ENCODE data around the gene SLC47A1.
A peak's percentile ranks its signal among the peaks of the same experiment; 100 is the strongest.
"Not testable (repeated sequence)": the region's sequence is repeated elsewhere in the genome, so short reads cannot be mapped to it uniquely, and the experiment has no call there.

The SLC47A1 gene

GRCh38 chr17:19565817-19566575, 32.3 kb downstream of the SLC47A1 start:
- no peaks in the 10 kb centered on the region for H3K4me1 Mint-ChIP-seq

DNA sequence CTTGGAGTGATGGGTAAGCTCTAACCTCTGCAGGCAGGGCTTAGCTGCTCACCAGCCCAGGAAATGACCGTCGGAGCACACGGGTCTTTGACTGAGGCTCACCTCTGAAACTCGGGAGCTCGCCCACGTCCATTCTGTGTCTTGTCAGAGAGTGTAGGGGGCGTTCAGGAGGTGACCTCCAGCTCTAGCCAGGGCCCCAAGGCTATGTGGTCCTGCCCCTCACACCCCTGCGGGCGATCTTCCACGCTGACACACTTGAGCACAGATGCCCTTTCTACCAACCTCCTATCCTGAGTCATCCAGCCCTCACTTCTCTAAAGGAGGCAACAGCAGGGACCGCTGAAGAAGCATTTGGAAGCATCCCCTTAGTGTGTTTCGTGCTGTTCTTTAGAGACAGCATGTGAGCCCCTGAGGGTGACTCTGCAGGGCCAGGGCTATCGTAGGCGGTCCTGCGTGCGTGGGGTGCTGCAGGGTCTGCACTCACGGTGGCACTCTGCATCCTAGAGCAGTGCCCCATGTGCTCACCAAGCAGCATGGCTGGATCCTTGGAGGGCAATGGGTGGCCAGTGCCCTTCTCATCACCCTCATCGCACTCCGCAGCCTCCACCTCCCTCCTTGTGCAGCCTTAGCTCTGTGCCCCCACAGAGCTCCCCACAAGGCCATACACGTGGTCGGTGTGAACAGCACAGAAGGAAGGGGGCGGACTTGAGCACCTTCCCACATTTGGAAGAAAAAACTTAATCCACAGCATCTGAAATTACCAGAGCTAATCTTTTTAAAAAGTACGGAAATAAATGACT, 33.8 kb downstream of the SLC47A1 start:
- Mint-ChIP-seq H3K9me3 (no peaks in the 10 kb centered on the region), H3K4me3 (no peak overlapping the region), H3K36me3 (no peaks in the 10 kb centered on the region), H3K4me1 (no peaks in the 10 kb centered on the region), H3K27ac (no peak overlapping the region)
- ATAC-seq (no peak), DNase-seq (ENCODE audit: low spot score in 2 of 2) (no peak)

More at GRCh38 chr17:19565817-19566575, 32.3 kb downstream of the SLC47A1 start:
- DNase-seq (ENCODE audit: low spot score in 2 of 2), result no peak
- no peak overlapping the region for H3K4me3 Mint-ChIP-seq
- ATAC-seq, result no peak
- no peak overlapping the region for H3K27ac Mint-ChIP-seq
- no peaks in the 10 kb centered on the region for H3K9me3 Mint-ChIP-seq
- no peaks in the 10 kb centered on the region for H3K36me3 Mint-ChIP-seq

DNA sequence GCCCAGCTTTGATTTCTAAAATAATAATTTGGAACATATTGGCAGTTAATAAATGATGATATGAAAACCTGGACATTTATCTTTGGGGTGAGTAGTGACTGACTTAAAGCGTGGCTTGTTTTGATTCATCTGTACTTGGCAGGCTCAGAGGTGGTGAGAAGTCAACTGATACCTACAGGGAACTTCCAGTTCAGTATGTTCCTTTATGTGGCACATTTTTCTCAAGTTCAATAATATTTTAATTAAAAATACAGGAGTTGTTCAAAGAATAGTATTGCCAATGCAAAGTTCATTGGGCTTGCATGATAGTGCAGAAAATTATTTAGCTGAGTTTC, 34.3 kb downstream of the SLC47A1 start:
- ATAC-seq (no peak), DNase-seq (ENCODE audit: low spot score in 2 of 2) (no peak)
- no peaks in the 10 kb centered on the region for H3K9me3 Mint-ChIP-seq
- no peak overlapping the region for H3K27ac Mint-ChIP-seq
- no peak overlapping the region for H3K4me3 Mint-ChIP-seq
- H3K36me3 Mint-ChIP-seq, result no peaks in the 10 kb centered on the region
- no peaks in the 10 kb centered on the region for H3K4me1 Mint-ChIP-seq

- ATAC-seq (no peak), DNase-seq (ENCODE audit: low spot score in 2 of 2) (no peak)
- Mint-ChIP-seq H3K4me1 (no peaks in the 10 kb centered on the region), H3K36me3 (no peaks in the 10 kb centered on the region), H3K9me3 (no peaks in the 10 kb centered on the region), H3K4me3 (no peak overlapping the region), H3K27ac (no peak overlapping the region)
Measured at GRCh38 chr17:19569785-19570543, 36.3 kb downstream of the SLC47A1 start.

- ATAC-seq, result no peak
Measured at GRCh38 chr17:19570544-19571062, 36.9 kb downstream of the SLC47A1 start.

GRCh38 chr17:19573075-19573474, 39.4 kb downstream of the SLC47A1 start:
- Mint-ChIP-seq H3K4me3 (no peak overlapping the region), H3K4me1 (no peaks in the 10 kb centered on the region), H3K9me3 (no peaks in the 10 kb centered on the region), H3K36me3 (no peaks in the 10 kb centered on the region), H3K27ac (no peak overlapping the region)
- no peak for ATAC-seq
- DNase-seq (ENCODE audit: low spot score in 2 of 2), result no peak

More at GRCh38 chr17:19570544-19571062, 36.9 kb downstream of the SLC47A1 start:
- no peaks in the 10 kb centered on the region for H3K36me3 Mint-ChIP-seq
- no peaks in the 10 kb centered on the region for H3K4me1 Mint-ChIP-seq
- no peak for DNase-seq (ENCODE audit: low spot score in 2 of 2)
- H3K27ac Mint-ChIP-seq, result no peak overlapping the region
- H3K9me3 Mint-ChIP-seq, result no peaks in the 10 kb centered on the region
- no peak overlapping the region for H3K4me3 Mint-ChIP-seq

DNA sequence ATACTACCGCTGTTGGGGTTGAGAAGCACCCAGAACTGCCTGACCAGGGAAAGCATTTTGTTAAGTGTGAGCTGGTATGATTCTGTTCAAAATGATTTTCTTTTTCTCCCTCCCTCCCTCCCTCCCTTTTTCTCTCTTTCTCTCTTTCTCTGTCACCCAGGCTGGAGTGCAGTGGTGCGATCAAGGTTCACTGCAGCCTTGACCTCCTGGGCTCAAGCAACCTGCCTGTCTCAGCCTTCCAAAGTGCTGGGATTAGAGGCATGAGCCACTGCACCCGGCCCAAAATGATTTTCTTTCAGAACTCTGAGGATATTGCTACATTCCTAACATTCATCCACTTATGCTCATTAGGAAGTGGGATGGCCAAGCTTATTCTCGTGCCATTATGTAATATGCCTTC, 41.3 kb downstream of the SLC47A1 start:
- Mint-ChIP-seq H3K4me1 (no peaks in the 10 kb centered on the region), H3K4me3 (no peak overlapping the region), H3K27ac (no peak overlapping the region), H3K9me3 (no peaks in the 10 kb centered on the region), H3K36me3 (no peaks in the 10 kb centered on the region)
- ATAC-seq (no peak), DNase-seq (ENCODE audit: low spot score in 2 of 2) (no peak)

- no peak overlapping the region for H3K27ac Mint-ChIP-seq
- no peaks in the 10 kb centered on the region for H3K36me3 Mint-ChIP-seq
- ATAC-seq (no peak), DNase-seq (ENCODE audit: low spot score in 2 of 2) (no peak)
- H3K4me3 Mint-ChIP-seq, result no peak overlapping the region
- no peaks in the 10 kb centered on the region for H3K4me1 Mint-ChIP-seq
- H3K9me3 Mint-ChIP-seq, result no peaks in the 10 kb centered on the region
Measured at GRCh38 chr17:19578545-19578944, 44.9 kb downstream of the SLC47A1 start.

- ATAC-seq (no peak), DNase-seq (ENCODE audit: low spot score in 2 of 2) (no peak)
- no peaks in the 10 kb centered on the region for H3K9me3 Mint-ChIP-seq
- H3K36me3 Mint-ChIP-seq, result no peaks in the 10 kb centered on the region
- no peak overlapping the region for H3K27ac Mint-ChIP-seq
- H3K4me3 Mint-ChIP-seq, result no peak overlapping the region
- H3K4me1 Mint-ChIP-seq, result no peaks in the 10 kb centered on the region
Measured at GRCh38 chr17:19579192-19579761, 45.6 kb downstream of the SLC47A1 start.

DNA sequence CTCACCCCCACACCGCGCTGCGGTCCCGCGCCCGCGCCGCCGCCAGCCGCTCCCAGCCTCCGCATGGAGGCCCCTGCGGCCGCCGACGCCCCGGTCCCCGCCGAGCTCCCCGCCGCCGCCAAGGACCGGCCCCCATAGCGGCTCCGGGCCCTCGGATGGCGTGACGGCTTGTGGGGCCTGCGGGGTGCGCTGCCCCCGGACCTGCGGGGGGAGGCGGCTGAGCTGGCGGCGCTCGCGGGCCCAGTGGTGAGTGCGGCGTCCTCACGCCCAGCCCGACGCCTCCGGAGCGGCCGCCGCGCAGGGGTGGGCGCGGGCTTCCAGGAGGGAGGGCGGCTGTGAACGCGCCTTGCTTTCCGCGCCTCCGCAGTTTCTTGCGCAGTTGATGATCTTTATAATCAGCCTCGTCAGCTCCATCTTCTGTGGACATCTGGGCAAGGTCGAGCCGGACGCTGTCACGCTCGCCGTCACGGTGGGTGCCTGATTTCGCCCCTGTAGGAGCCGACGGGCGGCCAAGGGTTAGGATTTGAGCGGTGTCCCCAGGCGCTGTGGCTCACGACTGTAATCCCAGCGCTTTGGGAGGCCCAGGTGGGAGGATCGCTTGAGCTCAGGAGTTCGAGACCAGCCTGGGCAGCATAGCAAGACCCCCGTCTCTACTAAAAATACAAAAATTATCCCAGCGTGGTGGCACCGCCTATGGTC, 46.4 kb downstream of the SLC47A1 start:
- DNase-seq (ENCODE audit: low spot score in 2 of 2) (no peak), ATAC-seq (peak; percentile 34)
- Mint-ChIP-seq H3K4me3 (no peak overlapping the region), H3K27ac (no peak overlapping the region), H3K4me1 (no peaks in the 10 kb centered on the region), H3K36me3 (no peaks in the 10 kb centered on the region), H3K9me3 (no peaks in the 10 kb centered on the region)

- H3K27ac Mint-ChIP-seq; DNase-seq (ENCODE audit: low spot score in 2 of 2); ATAC-seq; H3K36me3 Mint-ChIP-seq; H3K9me3 Mint-ChIP-seq; H3K4me1 Mint-ChIP-seq; H3K4me3 Mint-ChIP-seq: not testable (repeated sequence)
Measured at GRCh38 chr17:19580566-19580920, 46.9 kb downstream of the SLC47A1 start.

DNA sequence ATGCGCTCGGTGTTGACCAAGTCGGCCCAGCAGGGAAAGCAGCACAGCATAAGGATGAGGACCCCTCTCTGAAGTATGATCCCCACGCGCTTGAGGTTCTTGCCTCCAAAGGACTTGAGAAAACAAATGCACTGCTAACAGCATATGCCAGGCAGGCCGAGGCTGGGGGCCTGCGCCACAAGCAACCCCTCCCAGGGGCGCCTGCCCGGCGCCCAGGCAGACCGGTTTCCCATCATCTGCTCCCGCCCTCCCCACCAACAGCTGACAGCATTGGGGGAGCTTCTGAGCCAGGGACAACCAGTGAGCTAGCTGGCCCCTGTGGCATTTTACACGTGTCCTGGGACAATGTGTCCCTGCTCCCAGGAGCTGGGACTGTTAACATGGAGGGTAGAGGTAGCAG, 48.5 kb downstream of the SLC47A1 start:
- not testable (repeated sequence) for H3K4me3 Mint-ChIP-seq; DNase-seq (ENCODE audit: low spot score in 2 of 2); ATAC-seq; H3K9me3 Mint-ChIP-seq; H3K27ac Mint-ChIP-seq; H3K4me1 Mint-ChIP-seq; H3K36me3 Mint-ChIP-seq

DNA sequence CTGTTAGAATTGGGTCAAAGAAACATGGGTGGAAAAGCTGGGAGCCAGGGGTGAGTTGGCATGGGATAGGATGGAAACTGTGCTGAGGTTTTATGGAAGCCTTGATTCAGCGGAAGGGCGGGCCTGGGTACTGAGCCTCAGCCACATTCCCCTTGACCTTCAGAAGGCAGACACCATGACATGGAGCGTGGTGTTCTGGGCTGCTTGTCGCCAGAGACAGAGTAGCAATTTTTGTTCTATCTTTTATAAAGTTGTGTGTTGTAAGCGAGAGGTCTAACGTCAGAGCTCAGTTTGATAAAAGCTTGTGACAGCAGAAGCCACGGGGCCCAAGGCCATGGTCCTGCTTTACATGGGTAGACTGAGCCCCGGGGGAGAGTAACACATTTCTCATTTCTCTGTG, 50.2 kb downstream of the SLC47A1 start:
- no peak for DNase-seq (ENCODE audit: low spot score in 2 of 2)
- no peaks in the 10 kb centered on the region for H3K36me3 Mint-ChIP-seq
- H3K27ac Mint-ChIP-seq, result no peak overlapping the region
- no peak overlapping the region for H3K4me3 Mint-ChIP-seq
- no peaks in the 10 kb centered on the region for H3K9me3 Mint-ChIP-seq
- ATAC-seq, result no peak
- no peaks in the 10 kb centered on the region for H3K4me1 Mint-ChIP-seq

DNA sequence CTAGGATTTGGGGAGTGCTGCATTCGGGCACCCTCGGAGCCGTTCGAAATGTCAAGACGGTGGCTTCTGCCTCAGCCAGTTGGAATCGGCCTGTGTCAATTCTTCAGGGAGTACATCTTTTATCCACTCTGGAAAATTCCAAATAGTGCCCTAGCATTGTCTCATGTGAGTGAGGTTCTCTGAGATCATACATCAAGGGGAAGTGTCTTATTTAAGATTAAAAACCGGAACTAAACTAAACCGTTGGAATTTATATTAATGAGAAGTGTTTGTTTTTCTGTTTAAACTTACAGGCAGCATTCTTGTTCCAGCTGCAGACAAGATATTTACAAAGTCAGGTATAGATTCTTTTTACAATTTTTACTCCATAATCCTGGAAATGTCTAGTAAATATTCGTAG, 56.8 kb downstream of the SLC47A1 start:
- H3K4me1 Mint-ChIP-seq, result no peaks in the 10 kb centered on the region
- no peaks in the 10 kb centered on the region for H3K36me3 Mint-ChIP-seq
- H3K27ac Mint-ChIP-seq, result no peak overlapping the region
- H3K9me3 Mint-ChIP-seq, result no peaks in the 10 kb centered on the region
- no peak for DNase-seq (ENCODE audit: low spot score in 2 of 2)
- H3K4me3 Mint-ChIP-seq, result no peak overlapping the region
- no peak for ATAC-seq

Data from stimulated activated effector memory CD8-positive, alpha-beta T cell treated with anti-CD3 and anti-CD28 coated beads, Interleukin-12 subunit alpha, Interleukin-12 subunit beta, amount 100 ng/mL, for 72 hours (primary cell).